Small intestine (tissue), 7 donors: ENCODE data around the gene SHANK3. TPM values are rescaled to one million over a fixed set of nuclear protein-coding genes. Genes with fewer than 3 reads are reported as not detected.

ENCODE experiments used
- DNase-seq, 2 donors: peaks; one replicate each; pipeline versions ENCODE4 v3.0.0 to v3.0.0-alpha.2; 2013
- FAIRE-seq: peaks from 2 replicates; lab custom pipeline; 2012; peaks lifted over from hg19 to GRCh38; lab: Jason Lieb, UNC
- H3K27ac ChIP-seq, 3 donors: one replicate each; pipeline ENCODE4 v1.5.1; 2013; ENCODE audit warnings: low read length in 2 of 3, mild to moderate bottlenecking in 2 of 3, control low read depth in 1 of 3, inconsistent platforms in 1 of 3, low read depth in 1 of 3, moderate library complexity in 1 of 3
- H3K27me3 ChIP-seq, 3 donors: one replicate each; pipeline ENCODE4 v1.6.1; 2013; ENCODE audit warnings: low read length in 3 of 3, inconsistent platforms in 1 of 3; ENCODE audit not compliant: control insufficient read depth in 3 of 3, insufficient read depth in 3 of 3
- H3K36me3 ChIP-seq, 3 donors: one replicate each; pipeline ENCODE4 v1.6.1; 2013; ENCODE audit warnings: low read length in 3 of 3, inconsistent platforms in 1 of 3, low read depth in 1 of 3, mild to moderate bottlenecking in 1 of 3, moderate library complexity in 1 of 3; ENCODE audit not compliant: control insufficient read depth in 3 of 3, insufficient read depth in 2 of 3
- H3K4me1 ChIP-seq, 3 donors: one replicate each; pipeline ENCODE4 v1.6.1; 2013; ENCODE audit warnings: low read length in 2 of 3, inconsistent platforms in 1 of 3, low read depth in 1 of 3, mild to moderate bottlenecking in 1 of 3, moderate library complexity in 1 of 3; ENCODE audit not compliant: control insufficient read depth in 3 of 3, insufficient read depth in 2 of 3
- H3K4me3 ChIP-seq, 3 donors: one replicate each; pipeline ENCODE4 v1.5.1; 2013; ENCODE audit warnings: low read length in 3 of 3, control low read depth in 1 of 3, inconsistent platforms in 1 of 3, low read depth in 1 of 3, mild to moderate bottlenecking in 1 of 3, moderate library complexity in 1 of 3
- H3K9me3 ChIP-seq, 2 donors: one replicate each; pipeline ENCODE4 v1.6.1; 2013; ENCODE audit warnings: low read depth in 1 of 2, low read length in 1 of 2; ENCODE audit not compliant: control insufficient read depth in 2 of 2, insufficient read depth in 1 of 2
- WGBS, 3 donors: extraction: QIAGEN DNeasy Blood & Tissue Kit; methylation state at CpG; one replicate each; pipeline ENCODE4 v1.1.7; 2013; 5-methylcytosine and 5-hydroxymethylcytosine counted together
- polyA plus RNA-seq, 4 donors: library from polyadenylated mRNA; stranded (reverse) in 3 of 4; unstranded in 1 of 4; fragments of 200-250 nt in 3 of 4; fragments of 120-200 nt in 1 of 4; gene quantifications; one replicate each; pipeline versions ENCODE4 v1.2.1 to v1.2.3, GENCODE V29; 2013
- donor health status: healthy with polysubstance abuse.
- donor health status: control.
- donor health status: control.
- donor health status: Bipolar disorder and iron deficiency.
- donor health status: healthy.

SHANK3 gene
- polyA plus RNA-seq, 4 donors, result 0.27 to 19.6 (median 5.2) TPM

- Histone ChIP-seq H3K9me3 (peaks cover 0 to 5% of the 10 kb centered on the region in 2 donors), H3K27ac (peak overlapping the region in 1 of 3 donors; percentile 71), H3K4me1 (no peaks in the 10 kb centered on the region), H3K27me3 (peaks cover 11 to 38% (median 27%) of the 10 kb centered on the region in 3 donors), H3K36me3 (peaks cover 0 to 2% (median 0%) of the 10 kb centered on the region in 3 donors), H3K4me3 (no peak overlapping the region)
- 63 to 73% (median 65%) methylated on average over 8 of the region's 8 CpGs for WGBS, 3 donors
- DNase-seq (no peak), FAIRE-seq (no peak)
These were observed 582 bp upstream of the SHANK3 start for GRCh38 chr22:50672041-50672440.

- FAIRE-seq (no peak), DNase-seq (no peak)
- H3K4me1 ChIP-seq, result no peaks in the 10 kb centered on the region
- WGBS, 3 donors, result 2 to 7% (median 4%) methylated on average over 41 to 69 of the region's 69 CpGs
- peaks cover 0 to 2% (median 0%) of the 10 kb centered on the region in 3 donors for H3K36me3 ChIP-seq
- peaks cover 11 to 38% (median 27%) of the 10 kb centered on the region in 3 donors for H3K27me3 ChIP-seq
- H3K4me3 ChIP-seq, result peak overlapping the region; percentile 18 to 51 (median 34)
- H3K27ac ChIP-seq, result peak overlapping the region in 1 of 3 donors; percentile 82
- peaks cover 0 to 5% of the 10 kb centered on the region in 2 donors for H3K9me3 ChIP-seq
These were observed 857 bp downstream of the SHANK3 start for GRCh38 chr22:50673231-50674129.

- 0 to 6% (median 2%) methylated on average over 4 to 40 of the region's 43 CpGs for WGBS, 3 donors
- Histone ChIP-seq H3K27me3 (peaks cover 11 to 38% (median 27%) of the 10 kb centered on the region in 3 donors), H3K27ac (no peak overlapping the region), H3K9me3 (peaks cover 0 to 5% of the 10 kb centered on the region in 2 donors), H3K36me3 (peaks cover 0 to 2% (median 0%) of the 10 kb centered on the region in 3 donors), H3K4me1 (no peaks in the 10 kb centered on the region), H3K4me3 (peak overlapping the region in 2 of 3 donors; percentile 2 to 51)
- DNase-seq (no peak), FAIRE-seq (no peak)
These were observed 1.5 kb downstream of the SHANK3 start for GRCh38 chr22:50674130-50674500.

- 4 to 6% (median 5%) methylated on average over 46 to 105 of the region's 105 CpGs for WGBS, 3 donors
These were observed 2.3 kb downstream of the SHANK3 start for GRCh38 chr22:50674606-50675552.

GRCh38 chr22:50675553-50676179, 3.0 kb downstream of the SHANK3 start:
- H3K36me3 ChIP-seq, result peaks cover 0 to 2% (median 0%) of the 10 kb centered on the region in 3 donors
- H3K4me1 ChIP-seq, result no peaks in the 10 kb centered on the region
- WGBS, 3 donors, result 63 to 72% (median 63%) methylated on average over 9 of the region's 9 CpGs
- FAIRE-seq (no peak), DNase-seq (no peak)
- H3K27me3 ChIP-seq, result peaks cover 11 to 35% (median 23%) of the 10 kb centered on the region in 3 donors
- H3K4me3 ChIP-seq, result peak overlapping the region in 1 of 3 donors; percentile 29
- H3K27ac ChIP-seq, result no peak overlapping the region
- peaks cover 0 to 5% of the 10 kb centered on the region in 2 donors for H3K9me3 ChIP-seq

More at GRCh38 chr22:50674606-50675552, 2.3 kb downstream of the SHANK3 start:
- Histone ChIP-seq H3K27ac (no peak overlapping the region), H3K4me1 (no peaks in the 10 kb centered on the region), H3K27me3 (peaks cover 11 to 38% (median 25%) of the 10 kb centered on the region in 3 donors), H3K4me3 (peak overlapping the region in 2 of 3 donors; percentile 29 to 51), H3K36me3 (peaks cover 0 to 2% (median 0%) of the 10 kb centered on the region in 3 donors), H3K9me3 (peaks cover 0 to 5% of the 10 kb centered on the region in 2 donors)
- DNase-seq (peak; percentile 64 to 84), FAIRE-seq (no peak)

GRCh38 chr22:50676180-50676636, 3.6 kb downstream of the SHANK3 start:
- Histone ChIP-seq H3K36me3 (peaks cover 0 to 2% (median 0%) of the 10 kb centered on the region in 3 donors), H3K4me1 (no peaks in the 10 kb centered on the region), H3K4me3 (no peak overlapping the region), H3K27ac (no peak overlapping the region), H3K9me3 (peaks cover 0 to 5% of the 10 kb centered on the region in 2 donors), H3K27me3 (peaks cover 11 to 35% (median 18%) of the 10 kb centered on the region in 3 donors)
- FAIRE-seq (no peak), DNase-seq (no peak)
- 83 to 86% (median 85%) methylated on average over 14 of the region's 14 CpGs for WGBS, 3 donors

GRCh38 chr22:50676661-50677492, 4.3 kb downstream of the SHANK3 start:
- 67 to 77% (median 68%) methylated on average over 10 of the region's 10 CpGs for WGBS, 3 donors
- FAIRE-seq, result no peak

More at GRCh38 chr22:50676661-50677492, 4.3 kb downstream of the SHANK3 start:
- peaks cover 0 to 2% (median 0%) of the 10 kb centered on the region in 3 donors for H3K36me3 ChIP-seq
- H3K4me3 ChIP-seq, result no peak overlapping the region
- H3K9me3 ChIP-seq, result peaks cover 0 to 5% of the 10 kb centered on the region in 2 donors
- H3K27me3 ChIP-seq, result peaks cover 9 to 33% (median 16%) of the 10 kb centered on the region in 3 donors
- no peaks in the 10 kb centered on the region for H3K4me1 ChIP-seq
- no peak overlapping the region for H3K27ac ChIP-seq
- DNase-seq, result no peak
